Measurements from ENCODE around the gene AMFR.
A peak's percentile ranks its signal among the peaks of the same experiment; 100 is the strongest.
"Not testable (repeated sequence)": the region's sequence is repeated elsewhere in the genome, so short reads cannot be mapped to it uniquely, and the experiment has no call there.

Gene AMFR

GRCh38 chr16:56387396-56387795, 37.9 kb downstream of the AMFR start:
- no peak for DNase-seq

- DNase-seq, result no peak
Observed at GRCh38 chr16:56384074-56384721, 41.1 kb downstream of the AMFR start.

GRCh38 chr16:56382901-56383355, 42.4 kb downstream of the AMFR start:
- DNase-seq, result no peak

- DNase-seq, result no peak
Observed at GRCh38 chr16:56382459-56382858, 42.9 kb downstream of the AMFR start.

GRCh38 chr16:56380778-56381485, 44.4 kb downstream of the AMFR start:
- DNase-seq, result peak; percentile 28

GRCh38 chr16:56379044-56379443, 46.3 kb downstream of the AMFR start:
- DNase-seq, result not testable (repeated sequence)

GRCh38 chr16:56375792-56376191, 49.6 kb downstream of the AMFR start:
- DNase-seq, result not testable (repeated sequence)

GRCh38 chr16:56373003-56373402, 52.3 kb downstream of the AMFR start:
- no peak for DNase-seq

GRCh38 chr16:56372013-56372634, 53.2 kb downstream of the AMFR start:
- no peak for DNase-seq

GRCh38 chr16:56371660-56371937, 53.7 kb downstream of the AMFR start:
- no peak for DNase-seq

- DNase-seq, result no peak
Observed at GRCh38 chr16:56370875-56371659, 54.3 kb downstream of the AMFR start.

- DNase-seq, result no peak
Observed at GRCh38 chr16:56370185-56370874, 55.0 kb downstream of the AMFR start.

GRCh38 chr16:56369202-56369601, 56.1 kb downstream of the AMFR start:
- no peak for DNase-seq

- no peak for DNase-seq
Observed at GRCh38 chr16:56368545-56368944, 56.8 kb downstream of the AMFR start.

- no peak for DNase-seq
Observed at GRCh38 chr16:56367764-56368163, 57.6 kb downstream of the AMFR start.

GRCh38 chr16:56366945-56367344, 58.4 kb downstream of the AMFR start:
- DNase-seq, result no peak

GRCh38 chr16:56365552-56365951, 59.8 kb downstream of the AMFR start:
- DNase-seq, result no peak

GRCh38 chr16:56364865-56365264, 60.5 kb downstream of the AMFR start:
- no peak for DNase-seq

- DNase-seq, result no peak
Observed at GRCh38 chr16:56363781-56364565, 61.4 kb downstream of the AMFR start.

GRCh38 chr16:56363181-56363716, 62.1 kb downstream of the AMFR start:
- no peak for DNase-seq

GRCh38 chr16:56362706-56363105, 62.6 kb downstream of the AMFR start:
- DNase-seq, result no peak
